Measurements from ENCODE around the gene TNFRSF6B.

TNFRSF6B gene

GRCh38 chr20:63739130-63740069 lies 42.9 kb downstream of the TNFRSF6B start, which contains the start of gene SLC2A4RG:
Gene SLC2A4RG, plus strand, starts transcription at chr20:63739776. Its CDS starts 137 bp downstream, at chr20:63739913.
- no peak for FAIRE-seq

GRCh38 chr20:63740070-63740626 lies 43.7 kb downstream of the TNFRSF6B start:
- no peak for FAIRE-seq

- no peak for FAIRE-seq
Observed at GRCh38 chr20:63740627-63741353, 44.3 kb downstream of the TNFRSF6B start.

- FAIRE-seq = no peak
Observed at GRCh38 chr20:63741354-63741675, 44.9 kb downstream of the TNFRSF6B start.

GRCh38 chr20:63741676-63742380 lies 45.4 kb downstream of the TNFRSF6B start:
- FAIRE-seq = no peak

- FAIRE-seq = no peak
Observed at GRCh38 chr20:63742381-63743024, 46.1 kb downstream of the TNFRSF6B start.

- no peak for FAIRE-seq
Observed at GRCh38 chr20:63743210-63743970, 46.9 kb downstream of the TNFRSF6B start.

GRCh38 chr20:63744158-63744557 lies 47.7 kb downstream of the TNFRSF6B start:
- FAIRE-seq = no peak

- no peak for FAIRE-seq
Observed at GRCh38 chr20:63744574-63745423, 48.3 kb downstream of the TNFRSF6B start.

- FAIRE-seq = no peak
Observed at GRCh38 chr20:63745424-63745805, 49.0 kb downstream of the TNFRSF6B start.

- FAIRE-seq = no peak
Observed at GRCh38 chr20:63745961-63746731, 49.7 kb downstream of the TNFRSF6B start.

- FAIRE-seq = no peak
Observed at GRCh38 chr20:63746751-63747315, 50.4 kb downstream of the TNFRSF6B start.

- no peak for FAIRE-seq
Observed at GRCh38 chr20:63747622-63748069, 51.2 kb downstream of the TNFRSF6B start.
